Measurements from ENCODE around the gene AGXT.

Gene AGXT

DNA sequence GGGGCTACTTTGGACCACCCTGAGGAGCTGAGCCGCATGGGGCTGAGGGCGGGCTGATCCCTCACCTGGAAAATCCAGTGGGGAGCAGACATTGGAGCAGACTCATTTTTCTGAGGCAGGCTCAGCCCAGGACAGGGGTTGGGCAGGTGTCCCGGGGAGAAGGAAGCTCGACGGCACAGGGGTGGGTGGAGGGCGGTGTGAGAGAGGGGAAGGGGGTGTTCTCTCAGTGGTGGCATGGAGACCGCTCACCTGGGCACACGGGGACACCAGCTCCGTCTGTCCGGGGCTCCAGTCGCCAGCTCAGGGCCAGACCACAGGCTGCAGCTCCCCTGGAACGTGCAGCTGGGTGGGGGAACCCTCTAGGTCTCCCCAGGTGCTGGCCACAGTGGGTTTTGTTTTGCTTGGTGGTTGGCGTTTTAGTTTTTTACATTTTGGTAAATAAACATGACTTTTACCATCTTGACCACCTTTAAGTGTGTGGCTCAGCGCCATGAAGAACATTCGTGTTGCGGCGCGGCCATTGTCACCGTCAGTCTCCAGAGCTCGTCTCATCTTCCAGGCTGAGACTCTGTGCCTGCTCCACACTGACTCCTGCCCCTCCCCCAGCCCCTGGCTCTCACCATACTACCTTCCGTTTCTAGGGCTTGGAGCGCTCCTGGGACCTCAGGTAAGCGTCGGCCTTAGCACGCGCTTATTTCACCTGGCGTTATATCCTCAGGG is 31.7 kb downstream of the AGXT start:
- no peak for DNase-seq

DNA sequence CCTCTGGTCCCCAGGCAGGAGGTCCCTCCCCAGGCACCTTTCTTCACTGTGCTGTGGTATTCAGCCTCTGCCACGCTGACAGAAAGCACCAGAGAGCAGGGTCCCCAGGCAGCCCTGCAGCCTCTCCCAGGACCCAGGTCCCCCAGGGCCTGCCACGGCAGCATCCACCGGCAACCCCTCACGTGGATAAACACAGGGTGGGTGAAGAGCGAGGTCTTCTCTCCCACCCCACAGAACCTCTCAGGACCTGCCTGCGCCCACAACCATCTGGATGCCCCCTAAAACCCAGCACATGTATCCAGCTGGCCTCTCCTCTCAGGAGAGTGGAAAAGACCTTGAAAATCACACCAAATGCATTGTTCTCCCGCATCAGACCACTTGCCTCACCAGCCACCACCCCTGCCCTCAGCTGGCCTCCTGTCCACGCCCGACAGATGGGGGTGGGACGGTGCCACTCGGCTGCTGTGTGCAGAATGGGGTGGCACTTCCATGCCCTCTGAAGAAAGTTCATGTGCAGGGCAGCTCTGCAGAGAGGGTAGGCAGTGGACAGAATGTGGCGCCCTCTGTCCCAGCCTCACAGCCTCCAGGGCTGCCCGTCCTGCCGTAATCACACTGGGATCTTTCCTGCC is 33.5 kb downstream of the AGXT start:
- no peak for DNase-seq

DNA sequence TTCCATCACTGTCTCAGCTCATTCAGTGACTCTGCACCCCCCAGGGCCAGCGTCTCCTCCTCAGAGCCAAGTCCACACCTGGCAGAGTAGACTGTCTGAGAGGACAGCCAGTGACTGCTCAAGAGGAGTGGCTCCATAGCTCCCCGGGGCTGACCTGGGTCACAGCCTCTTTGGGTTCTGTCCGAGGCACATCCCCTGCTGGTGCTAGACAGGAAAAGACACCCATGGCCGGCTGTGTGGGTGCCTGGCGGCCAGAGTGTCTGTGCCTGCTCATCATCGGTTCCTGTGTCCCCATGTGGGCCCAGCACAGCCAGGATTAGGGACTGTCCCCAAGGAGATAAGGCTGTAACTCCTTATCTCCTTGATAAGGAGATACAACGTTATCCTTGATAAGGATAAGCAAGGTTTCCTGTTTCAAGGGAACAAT is 34.0 kb downstream of the AGXT start:
- no peak for DNase-seq

DNA sequence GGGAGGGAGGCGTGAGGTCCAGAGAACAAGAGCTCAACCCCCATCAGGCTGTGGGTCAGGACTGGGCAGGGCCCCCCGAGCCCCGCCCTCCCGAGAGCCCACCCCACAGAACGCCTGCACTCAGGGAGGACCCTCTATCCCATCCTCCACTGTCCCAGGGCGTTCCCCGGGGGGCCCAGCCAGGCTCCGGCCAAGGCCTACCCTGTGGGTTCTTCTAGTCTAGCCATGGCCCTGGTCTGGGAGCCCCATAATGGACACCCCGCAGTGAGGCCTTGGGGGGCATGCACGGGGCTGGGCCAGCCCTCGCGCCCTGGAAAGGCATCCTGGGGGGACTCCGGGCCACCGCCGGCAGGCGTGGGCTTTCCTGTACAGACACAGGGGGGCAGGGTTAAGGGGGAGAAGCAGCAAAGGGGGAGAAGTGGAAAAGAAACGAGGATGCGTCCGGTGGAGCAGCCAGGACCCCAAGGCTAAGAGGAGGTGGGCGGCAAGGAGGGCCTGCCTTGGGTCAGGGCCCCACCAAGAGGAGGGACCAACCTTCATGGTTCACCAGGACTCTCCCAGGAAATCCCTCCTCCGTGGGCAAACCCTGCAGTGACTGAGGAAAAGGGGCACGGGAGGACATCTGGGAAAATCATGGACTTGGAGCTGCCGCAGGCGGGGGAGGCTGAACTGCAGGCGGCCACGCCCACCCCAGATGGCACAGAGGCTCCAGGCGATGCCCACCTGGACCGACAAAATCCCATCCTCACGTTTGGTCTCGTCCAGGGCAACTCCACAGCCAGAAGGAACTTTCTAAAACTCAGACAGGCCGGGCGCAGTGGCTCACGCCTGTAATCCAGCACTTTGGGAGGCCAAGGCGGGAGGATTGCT is 34.8 kb downstream of the AGXT start:
- no peak for DNase-seq

DNA sequence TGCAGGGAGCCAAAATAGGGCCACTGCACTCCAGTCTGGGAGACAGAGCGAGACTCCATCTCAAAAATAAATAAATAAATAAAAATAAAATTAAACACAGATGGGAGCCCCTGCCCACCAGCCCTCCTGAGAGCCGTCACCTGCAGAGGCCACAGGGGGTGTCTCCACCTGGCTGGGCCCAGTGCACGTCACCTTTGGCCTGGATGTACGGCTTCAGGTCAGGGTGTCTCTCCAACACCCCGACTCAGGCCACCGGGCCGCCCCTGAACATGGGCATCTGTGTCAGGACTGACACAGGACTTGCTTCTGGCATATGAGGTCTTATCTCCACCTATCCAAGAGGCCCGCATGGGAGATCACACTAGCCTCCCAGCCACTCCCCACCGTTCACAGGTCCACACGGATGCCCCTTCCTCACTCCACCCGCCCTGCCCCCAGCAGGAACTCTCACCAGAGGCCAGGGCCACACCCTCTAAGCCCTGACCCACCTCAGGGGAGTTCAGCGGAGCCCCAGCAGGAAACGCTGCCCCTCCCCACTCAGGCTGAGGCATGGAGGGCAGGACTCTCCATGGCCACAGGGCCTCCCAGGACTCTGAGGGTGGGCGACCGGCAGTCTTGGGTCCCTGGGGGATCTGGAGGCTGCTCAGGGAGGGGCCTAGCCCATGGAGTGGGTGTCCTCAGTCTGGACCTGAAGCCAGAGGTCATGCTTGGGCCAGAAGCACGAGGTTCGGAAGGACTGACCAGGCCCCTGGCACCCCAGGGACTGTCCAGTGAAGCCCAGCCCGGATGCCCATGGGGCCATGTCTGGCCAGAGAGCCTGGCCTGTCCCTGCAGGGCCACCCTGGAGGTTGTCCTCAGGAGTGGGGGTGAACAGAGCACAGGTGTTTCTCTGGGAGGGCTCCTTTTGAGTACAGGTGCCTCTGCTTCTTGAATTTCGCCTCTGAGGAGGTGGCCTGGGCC is 35.9 kb downstream of the AGXT start:
- DNase-seq = no peak

DNA sequence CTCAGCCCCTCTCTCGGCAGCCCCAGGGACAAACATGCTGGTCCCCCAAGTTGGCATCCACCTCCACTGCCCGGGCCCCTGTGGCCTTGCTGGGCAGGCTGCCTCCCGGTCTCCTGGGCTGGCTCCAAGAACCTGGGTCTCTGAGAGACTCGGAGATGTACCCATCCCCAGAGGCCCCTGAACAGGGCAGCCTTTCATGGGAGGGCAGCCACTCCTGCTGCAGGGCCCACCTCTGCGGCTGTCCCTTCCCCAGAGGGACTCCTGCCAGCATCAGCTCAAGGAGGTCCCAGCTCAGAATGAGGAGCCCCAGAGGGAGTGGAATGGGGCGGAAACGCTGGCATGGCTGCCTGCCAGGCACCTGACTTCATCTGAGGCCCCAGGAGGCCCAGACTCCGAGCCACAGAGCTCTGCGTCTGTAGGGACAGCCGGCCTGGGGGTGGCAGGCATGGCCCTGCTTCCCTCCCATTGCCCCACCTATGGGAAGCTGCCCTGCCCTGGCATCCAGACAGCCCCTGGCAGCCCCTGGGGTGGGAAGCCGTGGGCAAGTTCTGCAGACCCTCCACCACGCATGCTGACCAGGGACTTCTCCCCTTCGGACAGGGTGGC is 36.7 kb downstream of the AGXT start:
- DNase-seq = no peak

DNA sequence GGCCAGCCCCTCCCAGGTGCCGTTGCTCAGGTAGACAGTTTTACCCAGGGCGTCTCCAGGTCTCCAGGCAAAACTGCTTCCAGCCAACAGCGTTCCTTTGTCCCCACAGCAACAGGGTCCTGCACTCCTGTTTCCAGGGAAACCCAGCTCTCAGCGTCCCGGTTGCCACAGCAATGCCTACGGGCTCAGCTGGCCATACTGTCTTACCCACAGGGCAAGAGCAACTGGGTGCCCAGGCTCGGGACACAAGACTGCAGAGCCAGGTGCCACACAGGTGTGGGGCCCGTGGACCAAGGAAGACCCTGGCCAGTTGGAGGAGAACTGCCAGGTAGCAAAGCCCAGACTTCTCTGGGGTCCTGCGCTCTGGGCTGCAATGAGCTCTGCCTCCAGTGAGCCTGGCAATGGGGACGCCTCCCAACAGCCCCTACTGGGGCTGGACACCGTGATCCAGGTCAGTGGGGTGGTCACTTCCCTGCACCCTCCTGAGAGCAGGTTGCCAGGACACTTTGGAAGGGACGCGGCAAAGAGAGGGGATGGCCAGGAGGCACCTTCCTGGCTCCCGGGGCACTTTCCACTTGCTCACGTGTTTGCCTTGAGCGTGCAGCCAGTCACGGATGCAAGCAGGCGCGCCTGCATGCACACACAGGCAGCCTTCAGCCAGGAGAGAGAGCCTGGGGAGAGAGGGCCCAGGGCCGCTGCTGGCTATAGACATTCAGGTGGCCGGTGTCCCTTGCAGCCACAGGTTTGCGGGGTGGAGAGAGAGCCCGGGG is 37.7 kb downstream of the AGXT start, which contains the start of gene CROCC2:
CROCC2 (plus strand) TSS at position 196 of the 770 bp plus-strand sequence; CDS start at position 374, 178 bp downstream.
- DNase-seq = no peak

DNA sequence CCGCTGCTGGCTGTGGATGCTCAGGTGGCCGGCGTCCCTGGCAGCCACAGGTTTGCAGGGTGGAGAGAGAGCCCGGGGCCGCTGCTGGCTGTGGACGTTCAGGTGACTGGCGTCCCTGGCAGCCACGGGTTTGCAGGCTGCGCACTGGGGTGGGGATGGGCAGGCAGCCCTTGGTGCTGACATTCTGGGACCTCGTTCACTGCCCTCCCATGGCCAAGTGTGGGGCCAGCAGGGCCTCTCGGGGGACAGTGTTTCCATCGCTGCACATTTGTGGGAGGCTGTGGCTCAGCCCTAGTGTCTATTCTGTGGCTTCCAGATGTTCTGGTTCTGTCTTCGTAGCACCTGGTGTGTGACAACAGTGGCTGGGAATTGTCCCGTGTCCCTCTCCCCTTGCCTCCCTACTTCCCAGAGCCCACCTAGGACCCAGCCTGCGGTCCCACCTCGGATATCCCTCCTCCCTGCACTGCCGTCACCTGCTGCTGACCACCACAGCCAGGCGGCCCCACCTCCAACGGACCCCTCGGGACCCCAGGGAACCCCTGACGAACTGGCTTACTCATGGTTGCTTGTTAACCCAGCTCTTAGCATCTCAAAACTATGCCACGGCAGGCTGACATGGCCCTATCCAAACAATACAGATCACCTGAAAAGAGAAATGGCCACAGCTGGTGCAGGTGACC is 38.4 kb downstream of the AGXT start:
- no peak for DNase-seq

DNA sequence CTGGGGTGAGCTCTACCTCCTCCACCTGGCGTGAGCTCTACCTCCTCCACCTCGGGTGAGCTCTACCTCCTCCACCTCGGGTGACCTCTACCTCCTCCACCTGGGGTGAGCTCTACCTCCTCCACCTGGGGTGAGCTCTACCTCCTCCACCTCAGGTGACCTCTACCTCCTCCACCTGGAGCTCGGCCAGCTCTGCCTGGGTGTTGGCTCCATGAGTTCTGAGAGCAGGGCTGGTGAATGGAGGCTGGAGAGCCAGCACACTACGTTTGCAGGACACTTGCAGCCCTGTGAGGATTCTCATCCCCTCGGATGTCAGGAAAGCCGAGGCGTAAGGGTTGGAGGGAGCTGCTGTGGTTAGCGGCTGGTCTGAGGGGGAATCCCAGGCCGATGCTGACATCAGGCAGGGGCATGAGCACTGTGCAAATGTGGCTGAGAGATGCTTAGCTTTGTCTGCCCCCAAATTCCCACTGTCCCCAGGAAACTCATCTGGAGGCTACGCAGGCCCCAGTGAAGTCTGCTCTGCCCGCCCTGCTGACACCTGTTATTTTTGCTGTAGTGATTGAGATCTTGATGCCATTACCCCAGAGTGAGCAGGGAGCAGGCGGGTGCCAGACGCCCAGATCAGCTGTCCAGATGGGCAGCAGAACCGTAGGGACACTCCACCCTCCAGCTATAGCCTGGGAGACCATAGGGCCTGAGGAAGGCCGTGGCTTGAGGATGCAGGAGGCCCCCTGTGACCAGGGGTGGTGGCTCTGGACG is 40.8 kb downstream of the AGXT start:
- no peak for DNase-seq

DNA sequence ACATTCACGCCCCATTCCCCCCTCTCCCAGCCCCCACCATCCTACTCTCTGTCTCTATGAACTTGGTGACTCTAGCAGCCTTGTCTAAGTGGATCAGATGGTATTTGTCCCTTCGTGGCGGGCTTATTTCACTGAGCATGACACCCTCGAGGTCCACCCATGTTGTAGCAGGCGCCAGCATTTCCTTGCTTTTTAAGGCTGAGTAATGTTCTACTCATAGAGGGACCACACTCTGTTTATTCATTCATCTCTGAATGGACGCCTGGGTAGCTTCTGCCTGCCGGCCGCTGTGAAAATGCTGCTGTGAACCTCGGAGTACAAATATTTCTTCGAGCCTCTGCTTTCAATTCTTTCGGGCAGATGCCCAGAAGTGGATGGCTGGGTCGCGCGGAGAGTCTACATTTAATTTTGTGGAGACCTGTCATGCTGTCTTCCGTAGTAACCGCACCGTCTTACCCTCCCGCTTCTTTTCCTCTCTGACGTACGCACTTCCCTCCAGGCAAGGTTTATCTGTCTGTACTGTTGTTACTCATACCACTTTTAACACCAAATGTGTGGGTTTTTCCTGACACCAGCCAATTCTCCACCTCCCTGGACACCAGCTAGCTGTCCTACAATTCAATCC is 43.1 kb downstream of the AGXT start:
- DNase-seq = no peak

DNA sequence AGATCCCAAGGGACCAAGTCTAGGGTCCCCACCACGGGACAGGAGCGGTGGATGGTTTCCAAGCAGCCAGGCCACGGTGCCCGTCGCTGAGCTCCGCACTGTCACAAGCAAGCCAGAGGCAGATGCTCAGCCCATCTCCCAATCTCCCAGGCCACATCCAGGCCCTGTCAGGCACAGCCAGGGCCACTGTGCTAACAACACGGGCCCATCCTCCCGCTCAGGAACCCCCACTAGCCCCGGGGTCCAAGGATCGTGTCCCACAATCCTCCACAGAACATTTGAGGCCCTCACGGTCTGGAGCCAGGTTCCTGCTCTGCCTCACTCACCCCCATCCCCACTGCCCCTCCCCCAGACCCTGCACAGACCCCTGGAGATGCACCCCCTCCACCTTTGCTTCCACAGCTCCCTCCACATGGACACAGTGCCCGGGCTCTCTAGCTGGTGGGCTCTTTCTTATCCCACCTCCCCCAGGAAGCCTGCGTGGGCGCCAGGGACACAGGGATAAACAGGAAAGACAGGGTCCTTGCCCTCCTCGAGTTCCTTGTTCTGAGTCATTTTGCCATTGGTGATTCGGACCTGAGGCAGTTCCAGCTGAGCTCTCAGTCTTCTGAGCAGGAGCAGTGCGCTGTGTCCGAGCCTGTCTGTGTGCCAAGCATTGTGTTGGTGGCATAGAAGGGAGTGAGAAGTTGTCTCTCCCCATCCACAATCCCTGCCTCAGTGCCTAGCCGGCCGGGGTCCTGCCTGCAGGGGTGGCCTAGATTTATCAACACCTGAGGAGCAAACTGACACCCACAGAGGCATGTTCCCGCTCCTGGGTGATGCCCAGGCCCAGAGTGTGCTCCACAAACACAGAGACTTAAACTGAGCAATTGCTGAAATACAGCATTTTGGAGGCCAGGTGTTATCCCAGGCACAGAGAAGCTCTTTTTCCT is 44.5 kb downstream of the AGXT start:
- DNase-seq = no peak

DNA sequence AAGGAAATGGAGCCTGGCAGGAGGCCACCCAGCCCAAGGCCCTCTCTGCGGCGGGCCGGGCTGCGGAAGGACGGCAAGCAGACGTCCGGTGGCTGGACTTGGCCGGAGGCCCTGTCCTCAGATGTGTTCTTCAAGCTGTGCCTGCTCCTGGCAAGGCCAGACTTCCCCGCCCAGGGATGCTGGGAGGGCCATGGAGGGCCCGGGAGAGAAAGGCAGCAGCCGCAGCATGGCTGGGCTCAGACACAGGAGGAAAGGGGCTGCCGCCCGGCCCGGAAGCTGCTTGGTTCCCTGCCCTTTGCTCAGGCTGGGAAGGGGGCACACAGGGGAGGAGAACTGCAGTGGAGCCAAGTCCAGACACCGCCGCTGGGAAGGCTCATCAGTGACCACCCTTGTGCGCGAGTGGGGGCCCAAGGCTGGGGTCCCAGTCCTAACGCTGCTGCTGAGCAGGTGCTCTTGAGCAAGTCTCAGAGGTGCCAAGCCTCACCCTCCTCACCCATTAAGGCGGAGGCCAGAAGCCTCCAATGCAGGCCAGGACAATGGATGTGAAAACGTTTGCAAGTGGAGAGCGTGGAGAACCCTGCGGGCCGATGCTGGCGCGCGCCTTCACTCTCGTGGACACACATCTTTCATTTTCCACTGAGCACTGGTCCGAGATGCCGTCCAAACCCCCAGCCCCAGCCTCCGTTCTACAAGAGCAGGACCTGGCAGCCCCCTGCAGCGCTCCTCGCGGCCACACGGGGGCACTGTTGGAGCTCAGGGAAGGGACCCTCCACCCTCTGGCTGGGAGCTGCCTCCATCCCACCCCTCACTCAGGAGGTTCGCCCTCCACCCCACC is 45.4 kb downstream of the AGXT start:
- peak; percentile 79 for DNase-seq

DNA sequence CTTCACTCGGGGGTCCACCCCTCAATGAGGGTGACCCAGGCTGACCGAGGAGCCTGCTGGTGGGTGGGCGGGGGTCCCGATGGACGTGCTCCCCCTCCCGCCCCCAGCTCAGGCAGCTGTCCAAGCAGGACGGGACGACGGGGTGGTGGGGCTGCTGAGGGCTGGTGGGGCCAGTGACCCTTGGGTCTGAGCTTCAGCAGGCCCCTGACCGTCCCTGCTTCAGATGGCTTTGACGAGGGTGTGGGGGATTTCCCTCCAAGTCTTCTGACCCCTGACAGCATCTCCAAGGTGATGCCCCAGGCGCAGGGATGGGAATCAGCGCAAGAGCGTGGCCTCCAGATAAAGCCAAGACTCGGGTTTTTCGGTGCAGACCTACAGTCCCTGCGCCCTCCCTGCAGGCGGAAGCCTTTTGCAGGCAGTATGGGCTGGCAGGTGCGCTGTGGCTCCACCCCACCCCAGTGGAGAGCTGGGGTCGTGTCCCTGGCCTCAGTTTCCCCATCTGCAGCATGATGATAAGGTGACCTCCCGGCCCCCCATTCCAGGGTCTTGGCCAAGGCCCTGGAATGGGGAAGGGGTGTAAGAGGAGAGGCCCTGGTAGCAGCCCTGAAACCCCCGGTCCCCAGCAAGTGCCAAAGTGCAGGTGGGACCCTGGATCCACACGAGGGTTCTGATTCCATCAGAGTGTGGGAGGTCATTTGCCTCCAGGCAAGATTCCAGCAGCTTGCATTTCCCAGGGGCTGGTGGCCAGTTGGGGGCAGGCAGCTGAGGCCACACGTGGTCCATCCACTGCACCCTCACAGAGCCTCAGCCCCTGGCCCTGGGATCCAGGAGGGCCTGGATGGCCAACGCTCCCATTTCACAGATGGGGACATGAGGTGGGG is 46.3 kb downstream of the AGXT start:
- no peak for DNase-seq

DNA sequence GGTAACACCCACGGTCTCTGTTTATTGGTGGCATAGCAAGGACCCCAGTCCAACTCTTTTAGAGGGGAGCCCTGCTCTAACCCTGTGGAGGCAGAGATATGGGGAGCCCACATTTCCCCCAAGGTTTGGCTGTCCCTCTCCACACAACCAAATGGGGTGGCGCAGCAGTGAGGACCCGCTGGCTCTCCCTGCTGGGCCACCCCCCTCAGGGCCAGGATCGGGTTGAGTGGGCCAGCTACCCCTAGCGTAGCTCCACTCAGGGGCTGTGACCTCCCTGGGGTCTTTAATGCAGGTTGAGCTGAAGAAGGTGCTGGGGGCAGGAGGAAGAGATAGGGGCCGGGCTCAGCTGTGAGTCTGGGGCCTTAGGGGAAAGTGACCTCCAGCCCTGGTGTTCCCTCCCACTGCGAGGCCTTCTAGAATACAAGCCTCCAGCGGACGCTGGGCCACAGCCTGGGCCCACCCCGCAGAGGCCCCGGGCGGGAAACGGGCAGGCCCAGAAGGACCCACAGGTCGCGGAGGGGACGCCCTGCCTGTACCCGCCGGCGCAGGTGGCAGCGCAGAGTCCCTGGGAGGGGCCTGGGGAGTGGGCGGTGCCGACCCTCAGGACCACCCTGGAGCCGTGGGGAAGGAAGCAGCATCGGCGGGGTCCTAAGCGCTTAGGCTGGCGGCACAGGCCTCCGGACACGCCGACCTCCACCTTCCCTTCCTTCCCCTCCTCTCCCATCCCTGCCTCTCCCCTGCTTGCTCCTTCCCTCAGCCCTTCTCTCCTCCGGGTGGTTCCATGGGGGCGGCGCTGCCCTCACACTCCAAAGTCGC is 47.1 kb downstream of the AGXT start:
- no peak for DNase-seq

DNA sequence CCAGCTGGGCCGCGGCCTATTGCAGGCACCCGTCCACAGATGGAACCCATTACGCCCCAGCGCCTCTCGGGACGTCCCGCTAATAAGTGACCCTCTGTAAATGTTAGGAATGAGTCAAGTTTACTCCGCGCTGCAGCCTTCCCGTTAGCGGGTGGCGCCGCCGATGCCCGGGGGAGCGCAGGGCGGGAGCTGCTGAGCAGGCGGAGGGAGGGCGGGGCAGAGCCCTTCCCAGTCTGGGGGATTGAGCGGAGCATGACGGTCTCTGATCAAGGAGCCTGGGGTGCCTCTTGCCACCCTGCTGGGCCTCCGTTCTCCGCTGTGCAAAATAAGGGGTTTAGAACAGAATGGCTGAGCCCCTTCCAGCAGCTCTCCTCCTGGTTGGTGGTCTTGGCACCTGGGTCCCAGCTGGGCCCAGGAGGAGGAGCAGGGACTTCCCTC is 48.0 kb downstream of the AGXT start:
- peak; percentile 23 for DNase-seq

Measured in activated CD4-positive, CD25-positive, alpha-beta regulatory T cell treated with anti-CD3 and anti-CD28 coated beads, Interleukin-2, amount 50 U/mL, for 72 hours (primary cell).